NCI-H2196 treated with DMSO at 0.1 percent for 48 hours (cell line): ENCODE results near the gene RUNX3.
"Not testable (repeated sequence)": the region's sequence is repeated elsewhere in the genome, so short reads cannot be mapped to it uniquely, and the experiment has no call there.

ENCODE experiments used
- DNase-seq: peaks from one replicate; lab custom pipeline; 2025; ENCODE audit not compliant: unreplicated experiment; lab: John Stamatoyannopoulos, UW

Gene RUNX3

GRCh38 chr1:24914226-24915069 is 15.6 kb downstream of the RUNX3 start:
- no peak for DNase-seq

GRCh38 chr1:24913616-24914225 is 16.4 kb downstream of the RUNX3 start:
- DNase-seq, result no peak

- DNase-seq, result no peak
Measured at GRCh38 chr1:24913274-24913604, 16.8 kb downstream of the RUNX3 start.

- DNase-seq, result no peak
Measured at GRCh38 chr1:24912376-24913273, 17.5 kb downstream of the RUNX3 start.

- DNase-seq, result no peak
Measured at GRCh38 chr1:24911651-24912155, 18.4 kb downstream of the RUNX3 start.

- no peak for DNase-seq
Measured at GRCh38 chr1:24910751-24911650, 19.1 kb downstream of the RUNX3 start.

GRCh38 chr1:24910210-24910609 is 19.9 kb downstream of the RUNX3 start:
- no peak for DNase-seq

- no peak for DNase-seq
Measured at GRCh38 chr1:24909388-24909898, 20.6 kb downstream of the RUNX3 start.

GRCh38 chr1:24908591-24909259 is 21.4 kb downstream of the RUNX3 start:
- no peak for DNase-seq

GRCh38 chr1:24907587-24908294 is 22.3 kb downstream of the RUNX3 start:
- DNase-seq, result not testable (repeated sequence)

GRCh38 chr1:24906760-24907490 is 23.2 kb downstream of the RUNX3 start:
- DNase-seq, result no peak

GRCh38 chr1:24905979-24906720 is 23.9 kb downstream of the RUNX3 start:
- no peak for DNase-seq

- no peak for DNase-seq
Measured at GRCh38 chr1:24905355-24905978, 24.6 kb downstream of the RUNX3 start.

GRCh38 chr1:24904731-24905354 is 25.2 kb downstream of the RUNX3 start:
- DNase-seq, result no peak

- DNase-seq, result no peak
Measured at GRCh38 chr1:24903955-24904730, 25.9 kb downstream of the RUNX3 start.

GRCh38 chr1:24903560-24903954 is 26.5 kb downstream of the RUNX3 start:
- DNase-seq, result no peak
